ENCODE data around the gene CD7.

The CD7 gene

DNA sequence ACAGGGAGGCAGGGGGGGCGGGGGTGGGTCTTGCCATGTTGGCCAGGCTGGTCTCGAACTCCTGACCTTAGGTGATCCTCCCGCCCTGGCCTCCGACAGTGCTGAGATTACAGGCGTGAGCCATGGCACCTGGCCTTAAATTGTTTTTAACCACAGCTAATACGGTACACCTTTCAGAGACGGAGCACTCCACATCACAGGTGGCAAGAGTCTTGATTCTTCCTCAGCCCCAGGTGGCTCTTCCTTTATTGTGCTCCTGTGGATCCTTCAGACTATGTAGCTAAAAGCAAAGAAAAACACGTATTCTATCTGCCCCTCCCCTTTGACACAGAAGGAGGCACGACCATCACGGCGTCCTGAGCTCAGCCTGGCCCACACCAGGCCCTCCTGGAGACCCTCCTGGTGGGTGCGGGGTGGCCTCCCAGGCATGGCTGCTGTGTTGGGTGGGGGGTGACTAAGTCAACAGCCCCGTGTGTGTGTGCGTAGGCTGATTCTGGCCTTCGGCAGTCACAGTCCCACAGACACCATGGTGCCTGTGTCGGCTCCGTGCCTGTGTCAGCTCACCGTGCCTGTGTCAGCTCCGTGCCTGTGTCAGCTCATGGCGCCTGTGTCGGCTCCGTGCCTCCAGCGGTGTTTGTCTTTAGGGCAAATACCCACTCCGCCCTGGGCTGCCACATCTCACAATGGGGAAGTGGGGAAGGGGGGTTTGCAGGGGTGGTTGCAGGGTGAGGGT, 26.9 kb upstream of the CD7 start:
- TF ChIP-seq CTCF (IDR thresholded peaks at IDR 0.05; ENCODE audit: low read depth, low read length, missing control alignments) = no peak
- Histone ChIP-seq H3K4me3 (ENCODE audit: low read depth, low read length) (no peak overlapping the region), H3K27me3 (replicated peaks) (no peaks in the 10 kb centered on the region), H3K27ac (no peak overlapping the region), H3K36me3 (replicated peaks) (no peaks in the 10 kb centered on the region)
- no peak for DNase-seq
- in situ Hi-C loops (cut with HindIII; ENCODE audit: low pct_ligation_motif_present, low sequenced_read_pairs) = loop anchor here (10.0 kb wide), 1 partner anchor 70 kb away; the partner anchor contains the start of genes HEXD and OGFOD3

DNA sequence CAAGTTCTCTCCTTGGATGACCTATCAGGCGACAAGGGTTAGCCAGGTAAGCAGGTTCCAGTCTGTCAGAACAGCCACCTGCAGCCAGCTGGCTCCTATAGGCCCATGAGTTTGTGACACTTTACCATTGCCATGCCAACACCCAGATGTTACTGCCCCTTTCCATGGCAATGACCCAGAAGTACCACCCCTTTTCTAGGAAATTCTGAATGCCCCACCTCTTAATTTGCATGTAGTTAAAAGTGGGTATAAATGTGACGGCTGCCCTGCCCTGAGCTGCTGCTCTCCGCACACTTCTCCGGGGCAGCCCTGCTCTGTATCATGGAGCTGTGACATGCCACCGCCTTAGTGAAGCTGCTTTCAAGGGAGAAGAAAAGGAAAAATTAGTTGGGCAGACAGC, 26.2 kb upstream of the CD7 start:
- no peak for TF ChIP-seq CTCF (IDR thresholded peaks at IDR 0.05; ENCODE audit: low read depth, low read length, missing control alignments)
- Histone ChIP-seq H3K27me3 (replicated peaks) (no peaks in the 10 kb centered on the region), H3K36me3 (replicated peaks) (no peaks in the 10 kb centered on the region), H3K4me3 (ENCODE audit: low read depth, low read length) (no peak overlapping the region), H3K27ac (no peak overlapping the region)
- no peak for DNase-seq
- in situ Hi-C loops (cut with HindIII; ENCODE audit: low pct_ligation_motif_present, low sequenced_read_pairs) = loop anchor here (10.0 kb wide), 1 partner anchor 71 kb away; the partner anchor contains the start of genes HEXD and OGFOD3

DNA sequence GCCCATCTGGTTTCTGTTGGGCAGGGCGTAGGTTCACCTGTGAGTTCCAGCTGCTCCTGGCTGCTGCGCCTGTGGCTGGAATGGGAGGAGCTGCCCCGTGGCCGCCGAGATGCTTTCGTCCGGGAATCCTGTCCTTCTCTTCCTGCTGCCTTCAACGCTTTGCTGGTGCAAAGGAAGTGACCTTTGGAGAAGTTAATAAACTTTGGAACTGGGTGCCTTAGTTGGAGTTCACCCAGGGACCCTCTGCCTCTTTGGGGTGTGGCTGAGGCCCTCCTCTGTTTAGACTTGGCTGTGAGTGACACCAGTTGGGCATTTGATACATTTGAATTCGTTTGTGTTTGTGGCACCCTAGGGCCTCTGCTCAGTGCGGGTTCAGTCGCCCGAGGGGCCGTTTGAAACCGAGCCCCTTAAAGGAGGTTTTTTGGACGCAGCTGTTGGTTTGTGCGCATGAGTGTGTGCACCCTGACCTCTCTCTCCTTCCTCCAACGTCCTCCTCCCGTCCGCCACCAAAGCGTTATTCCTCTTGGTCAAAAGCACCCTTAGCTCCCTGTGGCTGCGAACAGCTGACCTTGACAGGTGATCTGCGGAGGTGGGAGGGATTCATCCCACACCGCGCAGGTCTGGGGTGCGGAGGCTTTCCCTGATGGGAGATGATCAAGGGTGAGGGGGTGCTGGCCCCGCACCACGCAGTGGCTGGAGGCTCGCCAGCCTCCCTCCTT, 25.1 kb upstream of the CD7 start:
- in situ Hi-C loops (cut with HindIII; ENCODE audit: low pct_ligation_motif_present, low sequenced_read_pairs) = loop anchor here (10.0 kb wide), 1 partner anchor 72 kb away; the partner anchor contains the start of genes HEXD and OGFOD3
- DNase-seq = no peak
- TF ChIP-seq CTCF (IDR thresholded peaks at IDR 0.05; ENCODE audit: low read depth, low read length, missing control alignments) = no peak
- Histone ChIP-seq H3K36me3 (replicated peaks) (no peaks in the 10 kb centered on the region), H3K27me3 (replicated peaks) (no peaks in the 10 kb centered on the region), H3K4me3 (ENCODE audit: low read depth, low read length) (no peak overlapping the region), H3K27ac (no peak overlapping the region)

DNA sequence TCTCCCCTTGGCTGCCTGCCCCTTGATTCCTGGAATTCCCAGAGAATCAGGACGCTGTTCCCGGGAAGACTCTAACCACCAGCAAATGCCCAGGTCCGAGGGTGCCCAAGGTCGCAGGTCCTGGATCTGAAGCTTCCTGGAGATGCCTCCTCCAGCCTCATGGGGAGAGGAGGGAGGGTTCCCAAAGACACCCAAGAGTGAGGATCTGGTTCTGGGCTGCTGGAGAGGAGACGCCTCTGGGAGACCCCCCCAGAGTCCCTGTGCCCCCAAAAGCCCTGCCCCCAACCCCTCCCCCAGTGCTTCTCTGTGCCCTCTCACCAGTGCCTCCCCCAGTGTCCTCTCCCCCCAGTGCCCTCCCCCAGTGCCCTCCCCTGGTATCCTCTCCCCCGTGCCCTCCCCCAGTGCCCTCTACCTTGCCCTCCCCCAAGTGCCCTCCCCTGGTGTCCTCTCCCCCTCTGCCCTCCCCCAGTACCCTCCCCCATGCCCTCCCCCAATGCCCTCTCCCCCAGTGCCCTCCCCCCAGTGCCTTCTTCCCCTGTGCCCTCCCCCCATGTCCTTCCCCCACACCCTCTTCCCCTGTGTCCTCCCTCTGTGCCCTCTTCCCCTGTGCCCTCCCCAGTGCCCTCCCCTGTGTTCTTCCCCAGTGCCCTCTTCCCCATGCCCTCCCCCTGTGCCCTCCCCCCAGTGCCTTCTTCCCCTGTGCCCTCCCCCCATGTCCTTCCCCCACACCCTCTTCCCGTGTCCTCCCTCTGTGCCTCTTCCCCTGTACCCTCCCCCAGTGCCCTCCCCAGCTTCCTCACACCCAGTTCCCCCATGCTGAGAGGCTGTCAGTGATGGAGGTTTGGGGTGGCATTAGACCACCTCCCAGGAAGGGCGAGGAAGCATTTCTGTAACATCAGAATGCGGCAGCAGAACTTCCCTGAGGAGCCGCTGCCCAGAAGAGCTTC, 22.5 kb upstream of the CD7 start:
- no peak for DNase-seq
- in situ Hi-C loops (cut with HindIII; ENCODE audit: low pct_ligation_motif_present, low sequenced_read_pairs) = loop anchor here (10.0 kb wide), 2 partner anchors 75 to 135 kb away; partner anchors contain the start of genes HEXD and OGFOD3
- H3K27me3 ChIP-seq (replicated peaks) = no peaks in the 10 kb centered on the region
- no peaks in the 10 kb centered on the region for H3K36me3 ChIP-seq (replicated peaks)
- TF ChIP-seq CTCF (IDR thresholded peaks at IDR 0.05; ENCODE audit: low read depth, low read length, missing control alignments) = no peak
- peak overlapping the region; percentile 29 for H3K4me3 ChIP-seq (ENCODE audit: low read depth, low read length)
- no peak overlapping the region for H3K27ac ChIP-seq

DNA sequence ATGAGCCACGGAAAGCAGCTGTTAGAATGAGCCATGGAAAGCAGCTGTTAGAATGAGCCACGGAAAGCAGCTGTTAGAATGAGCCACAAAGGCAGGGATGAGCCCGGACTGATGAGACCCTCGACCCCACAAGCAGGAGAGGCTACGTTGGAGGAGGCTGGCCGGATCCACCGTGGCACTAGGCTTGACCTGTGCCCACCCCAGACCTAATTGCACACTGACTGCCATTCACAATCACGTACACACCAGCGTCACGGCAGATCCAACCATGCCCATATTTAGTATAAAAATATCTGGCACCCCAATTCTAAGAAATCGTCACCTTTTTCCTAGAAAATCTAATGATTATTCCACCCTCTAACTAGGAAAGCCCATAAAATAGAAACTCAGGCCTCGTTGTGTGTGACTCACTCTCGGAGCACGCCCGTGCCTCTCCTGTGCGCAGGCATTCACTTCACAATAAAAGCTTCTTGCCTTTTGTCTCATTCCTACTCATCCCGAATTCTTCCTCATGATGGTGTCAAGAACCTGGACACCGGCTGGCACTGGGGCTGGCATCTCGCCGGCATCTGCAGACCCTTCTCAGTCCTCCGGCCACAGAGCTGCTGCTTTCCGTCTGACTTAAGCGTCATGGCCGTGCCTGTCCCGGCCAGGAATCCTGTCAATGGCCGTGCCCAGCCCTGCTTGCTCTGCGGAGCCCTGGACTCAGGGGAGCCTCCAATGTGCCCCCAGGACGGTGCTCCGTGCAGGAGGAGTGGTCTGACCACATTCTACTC, 21.6 kb upstream of the CD7 start:
- Histone ChIP-seq H3K36me3 (replicated peaks) (no peaks in the 10 kb centered on the region), H3K27me3 (replicated peaks) (no peaks in the 10 kb centered on the region), H3K27ac (no peak overlapping the region), H3K4me3 (ENCODE audit: low read depth, low read length) (peak overlapping the region; percentile 29)
- in situ Hi-C loops (cut with HindIII; ENCODE audit: low pct_ligation_motif_present, low sequenced_read_pairs) = loop anchor here (10.0 kb wide), 1 partner anchor 134 kb away; no protein-coding TSS in a partner anchor
- DNase-seq = peak; percentile 72
- TF ChIP-seq CTCF (IDR thresholded peaks at IDR 0.05; ENCODE audit: low read depth, low read length, missing control alignments) = no peak
